ENCODE measurements around the gene FUT8. TPM values are rescaled to one million over a fixed set of nuclear protein-coding genes. Genes with fewer than 3 reads are reported as not detected.

FUT8 gene
- total RNA-seq, 1 experiment from 2014 or later: 129 TPM

- no peaks in the 10 kb centered on the region for H3K9me3 Mint-ChIP-seq (ENCODE audit: low read depth, unreplicated experiment)
- no peaks in the 10 kb centered on the region for H3K4me1 Mint-ChIP-seq (ENCODE audit: low read depth, unreplicated experiment)
- no peak for DNase-seq
- TF ChIP-seq CTCF (IDR thresholded peaks at IDR 0.05; ENCODE audit: unreplicated experiment): no peak
- H3K36me3 Mint-ChIP-seq (ENCODE audit: insufficient read depth, unreplicated experiment): no peaks in the 10 kb centered on the region
- CTCF ChIA-PET: no interaction called here
- H3K4me3 Mint-ChIP-seq (ENCODE audit: low read depth, unreplicated experiment): no peak overlapping the region
- intact Hi-C loops (cut with micrococcal nuclease; ENCODE audit: unreplicated experiment): no loop called here
- H3K27ac Mint-ChIP-seq (ENCODE audit: unreplicated experiment): no peak overlapping the region
- no TSS peak for BruUV-seq (replicated peaks)
- H3K27me3 Mint-ChIP-seq (ENCODE audit: unreplicated experiment): peaks cover 14% of the 10 kb centered on the region
These were observed 376.3 kb downstream of the FUT8 start for GRCh38 chr14:65788876-65789275.

- no peak for TF ChIP-seq CTCF (IDR thresholded peaks at IDR 0.05; ENCODE audit: unreplicated experiment)
- intact Hi-C loops (cut with micrococcal nuclease; ENCODE audit: unreplicated experiment): no loop called here
These were observed 376.8 kb downstream of the FUT8 start for GRCh38 chr14:65789363-65789762.

GRCh38 chr14:65790172-65790815 lies 377.8 kb downstream of the FUT8 start:
- peaks cover 14% of the 10 kb centered on the region for H3K27me3 Mint-ChIP-seq (ENCODE audit: unreplicated experiment)
- CTCF ChIA-PET: interaction anchor here (0.6 kb wide), 1 partner anchor 249 kb away, joined by 3 read pairs; no protein-coding TSS in a partner anchor
- no peak overlapping the region for H3K4me3 Mint-ChIP-seq (ENCODE audit: low read depth, unreplicated experiment)
- H3K9me3 Mint-ChIP-seq (ENCODE audit: low read depth, unreplicated experiment): no peaks in the 10 kb centered on the region
- no peak for DNase-seq
- no TSS peak for BruUV-seq (replicated peaks)
- H3K36me3 Mint-ChIP-seq (ENCODE audit: insufficient read depth, unreplicated experiment): no peaks in the 10 kb centered on the region
- H3K4me1 Mint-ChIP-seq (ENCODE audit: low read depth, unreplicated experiment): no peaks in the 10 kb centered on the region
- H3K27ac Mint-ChIP-seq (ENCODE audit: unreplicated experiment): no peak overlapping the region
- TF ChIP-seq CTCF (IDR thresholded peaks at IDR 0.05; ENCODE audit: unreplicated experiment): no peak
- intact Hi-C loops (cut with micrococcal nuclease; ENCODE audit: unreplicated experiment): no loop called here

More at GRCh38 chr14:65789363-65789762, 376.8 kb downstream of the FUT8 start:
- H3K4me3 Mint-ChIP-seq (ENCODE audit: low read depth, unreplicated experiment): no peak overlapping the region
- no peak for DNase-seq
- no TSS peak for BruUV-seq (replicated peaks)
- H3K9me3 Mint-ChIP-seq (ENCODE audit: low read depth, unreplicated experiment): no peaks in the 10 kb centered on the region
- no peak overlapping the region for H3K27ac Mint-ChIP-seq (ENCODE audit: unreplicated experiment)
- H3K27me3 Mint-ChIP-seq (ENCODE audit: unreplicated experiment): peaks cover 14% of the 10 kb centered on the region
- H3K4me1 Mint-ChIP-seq (ENCODE audit: low read depth, unreplicated experiment): no peaks in the 10 kb centered on the region
- CTCF ChIA-PET: no interaction called here
- H3K36me3 Mint-ChIP-seq (ENCODE audit: insufficient read depth, unreplicated experiment): no peaks in the 10 kb centered on the region

GRCh38 chr14:65791191-65791981 lies 378.9 kb downstream of the FUT8 start:
- Mint-ChIP-seq H3K36me3 (ENCODE audit: insufficient read depth, unreplicated experiment) (no peaks in the 10 kb centered on the region), H3K27ac (ENCODE audit: unreplicated experiment) (no peak overlapping the region), H3K27me3 (ENCODE audit: unreplicated experiment) (peaks cover 6% of the 10 kb centered on the region), H3K9me3 (ENCODE audit: low read depth, unreplicated experiment) (no peaks in the 10 kb centered on the region), H3K4me3 (ENCODE audit: low read depth, unreplicated experiment) (no peak overlapping the region), H3K4me1 (ENCODE audit: low read depth, unreplicated experiment) (no peaks in the 10 kb centered on the region)
- TF ChIP-seq CTCF (IDR thresholded peaks at IDR 0.05; ENCODE audit: unreplicated experiment): no peak
- intact Hi-C loops (cut with micrococcal nuclease; ENCODE audit: unreplicated experiment): no loop called here
- CTCF ChIA-PET: interaction anchor here (0.6 kb wide), 1 partner anchor 250 kb away, joined by 3 read pairs; no protein-coding TSS in a partner anchor
- BruUV-seq (replicated peaks): no TSS peak
- no peak for DNase-seq

Data from Calu3 (cell line).